ENCODE measurements around the gene LASP1NB.

Gene LASP1NB

DNA sequence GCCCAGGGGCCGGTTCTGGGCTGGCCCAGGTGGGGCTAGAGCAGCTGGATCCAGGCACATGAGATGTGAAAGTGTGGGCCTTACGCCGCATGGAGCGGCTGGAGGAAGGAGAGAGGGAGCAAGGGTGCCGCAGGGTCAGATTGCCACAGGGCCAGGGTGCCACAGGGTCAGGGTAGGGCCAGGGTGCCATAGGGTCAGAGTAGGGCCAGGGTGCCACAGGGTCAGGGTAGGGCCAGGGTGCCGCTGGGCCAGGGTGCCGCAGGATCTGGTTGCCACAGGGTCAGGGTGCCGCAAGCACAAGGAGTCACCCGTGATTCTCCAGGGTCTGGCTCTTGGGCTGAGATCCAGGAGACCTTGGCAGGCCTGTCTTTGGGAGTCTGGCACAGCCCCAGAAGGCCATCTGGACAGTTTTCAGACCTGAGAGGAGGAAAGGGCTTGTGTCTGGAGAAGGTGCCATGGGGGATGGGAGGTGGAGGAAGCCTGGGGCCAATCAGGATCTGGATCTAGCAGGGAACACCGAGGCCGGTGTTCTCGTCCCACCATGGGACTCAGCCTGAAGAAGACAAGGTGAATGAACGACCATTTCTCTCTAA is 13.1 kb upstream of the LASP1NB start:
- DNase-seq = peak; percentile 61
- Histone ChIP-seq H3K9me3 (no peaks in the 10 kb centered on the region), H3K27ac (peak overlapping the region in 4 of 8 donors; percentile 36 to 51 (median 43)), H3K4me3 (no peak overlapping the region), H3K36me3 (peaks cover 2 to 98% (median 54%) of the 10 kb centered on the region in 6 donors), H3K27me3 (replicated peaks in 1 of 7) (no peaks in the 10 kb centered on the region), H3K4me1 (peaks cover 14 to 91% (median 48%) of the 10 kb centered on the region in 6 donors)
- TF ChIP-seq POLR2AphosphoS5 (IDR thresholded peaks at IDR 0.05) = peak in 2 of 3 donors; percentile 59 to 75
- no peak for TF ChIP-seq POLR2A (IDR thresholded peaks at IDR 0.05)
- TF ChIP-seq, protein P1, sequence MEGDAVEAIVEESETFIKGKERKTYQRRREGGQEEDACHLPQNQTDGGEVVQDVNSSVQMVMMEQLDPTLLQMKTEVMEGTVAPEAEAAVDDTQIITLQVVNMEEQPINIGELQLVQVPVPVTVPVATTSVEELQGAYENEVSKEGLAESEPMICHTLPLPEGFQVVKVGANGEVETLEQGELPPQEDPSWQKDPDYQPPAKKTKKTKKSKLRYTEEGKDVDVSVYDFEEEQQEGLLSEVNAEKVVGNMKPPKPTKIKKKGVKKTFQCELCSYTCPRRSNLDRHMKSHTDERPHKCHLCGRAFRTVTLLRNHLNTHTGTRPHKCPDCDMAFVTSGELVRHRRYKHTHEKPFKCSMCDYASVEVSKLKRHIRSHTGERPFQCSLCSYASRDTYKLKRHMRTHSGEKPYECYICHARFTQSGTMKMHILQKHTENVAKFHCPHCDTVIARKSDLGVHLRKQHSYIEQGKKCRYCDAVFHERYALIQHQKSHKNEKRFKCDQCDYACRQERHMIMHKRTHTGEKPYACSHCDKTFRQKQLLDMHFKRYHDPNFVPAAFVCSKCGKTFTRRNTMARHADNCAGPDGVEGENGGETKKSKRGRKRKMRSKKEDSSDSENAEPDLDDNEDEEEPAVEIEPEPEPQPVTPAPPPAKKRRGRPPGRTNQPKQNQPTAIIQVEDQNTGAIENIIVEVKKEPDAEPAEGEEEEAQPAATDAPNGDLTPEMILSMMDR (IDR thresholded peaks at IDR 0.05 in 8 of 11, conservative IDR thresholded peaks at IDR 0.05 in 3 of 11) = no peak
- intact Hi-C loops (cut with DNase I; ENCODE audit: low total_unique reads) = no loop called here
- WGBS, 5 donors = 69 to 85% (median 79%) methylated on average over 13 of the region's 13 CpGs

DNA sequence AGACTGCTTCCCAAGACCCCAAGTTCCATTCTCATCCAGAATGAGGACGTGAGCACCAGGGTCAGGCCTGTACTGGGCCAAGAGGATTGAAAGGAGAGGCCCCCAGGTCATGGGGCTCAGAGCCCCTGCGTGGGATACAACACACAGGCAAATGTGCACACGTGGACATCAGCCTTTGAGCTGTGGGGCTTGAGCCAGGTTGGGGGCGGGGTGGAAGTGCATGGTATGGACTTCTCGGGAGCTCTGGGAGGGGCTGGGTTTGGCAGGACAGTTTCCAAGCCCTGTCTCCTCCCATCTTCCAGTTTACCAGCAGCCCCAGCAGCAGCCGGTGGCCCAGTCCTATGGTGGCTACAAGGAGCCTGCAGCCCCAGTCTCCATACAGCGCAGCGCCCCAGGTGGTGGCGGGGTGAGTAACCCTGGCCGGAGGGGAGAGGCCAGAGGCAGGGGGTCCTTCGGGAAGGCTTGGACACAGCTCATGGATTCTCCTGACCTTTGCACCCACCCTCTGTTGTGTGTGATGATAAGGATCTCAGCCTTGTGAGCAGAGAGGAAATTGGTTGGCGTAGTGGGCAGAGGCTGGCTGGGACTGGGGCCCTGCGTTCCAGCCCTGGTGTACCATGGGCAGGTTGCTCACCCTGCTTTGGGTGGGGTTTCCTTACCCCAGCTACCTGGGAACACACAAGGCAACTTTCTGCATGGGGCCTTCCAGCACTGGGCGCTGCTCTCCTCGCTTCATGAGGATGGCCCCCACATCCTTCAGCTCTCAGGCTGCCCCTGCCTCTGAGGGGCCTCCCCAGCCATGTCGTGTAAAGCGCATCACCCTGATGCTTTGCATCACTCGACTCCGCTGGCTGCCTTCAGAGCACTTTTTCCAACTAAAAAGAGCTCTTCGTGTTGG is 10.4 kb upstream of the LASP1NB start:
- 88 to 94% (median 89%) methylated on average over 14 to 20 of the region's 20 CpGs for WGBS, 5 donors
- Histone ChIP-seq H3K9me3 (no peaks in the 10 kb centered on the region), H3K4me1 (peaks cover 0 to 83% (median 31%) of the 10 kb centered on the region in 6 donors), H3K4me3 (no peak overlapping the region), H3K27ac (peak overlapping the region in 3 of 8 donors; percentile 12 to 26 (median 24)), H3K36me3 (peaks cover 2 to 99% (median 81%) of the 10 kb centered on the region in 6 donors), H3K27me3 (replicated peaks in 1 of 7) (no peaks in the 10 kb centered on the region)
- intact Hi-C loops (cut with DNase I; ENCODE audit: low total_unique reads) = no loop called here
- DNase-seq = peak; percentile 58
- TF ChIP-seq, protein P1 (IDR thresholded peaks at IDR 0.05 in 8 of 11, conservative IDR thresholded peaks at IDR 0.05 in 3 of 11) = no peak
- TF ChIP-seq POLR2AphosphoS5 (IDR thresholded peaks at IDR 0.05) (no peak), POLR2A (IDR thresholded peaks at IDR 0.05) (no peak)

DNA sequence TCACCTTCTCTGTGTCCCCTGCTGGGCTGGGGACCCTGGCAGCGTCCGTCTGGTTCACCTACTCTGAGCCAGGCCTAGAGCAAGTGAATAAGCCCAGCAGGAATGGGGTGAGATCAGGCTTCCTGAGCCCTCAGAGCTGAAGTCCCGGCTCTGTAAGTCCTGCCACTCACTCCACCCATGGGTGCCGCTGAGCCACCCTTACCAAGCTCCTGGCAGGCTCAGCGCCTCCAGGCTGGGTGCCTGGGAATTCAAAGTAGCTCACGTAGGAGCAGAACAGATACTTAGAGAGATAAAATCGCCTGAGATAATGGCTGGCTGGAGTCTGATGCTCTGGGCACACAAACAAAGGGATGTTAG is 9.8 kb upstream of the LASP1NB start:
- Histone ChIP-seq H3K36me3 (peaks cover 2 to 100% (median 85%) of the 10 kb centered on the region in 6 donors), H3K27ac (peak overlapping the region in 2 of 8 donors; percentile 12 to 24), H3K27me3 (replicated peaks in 1 of 7) (no peaks in the 10 kb centered on the region), H3K4me3 (no peak overlapping the region), H3K9me3 (no peaks in the 10 kb centered on the region), H3K4me1 (peaks cover 0 to 83% (median 35%) of the 10 kb centered on the region in 6 donors)
- peak; percentile 24 for DNase-seq
- 93 to 99% (median 95%) methylated on average over 7 of the region's 7 CpGs for WGBS, 5 donors
- TF ChIP-seq POLR2A (IDR thresholded peaks at IDR 0.05) (no peak), POLR2AphosphoS5 (IDR thresholded peaks at IDR 0.05) (no peak)
- TF ChIP-seq, protein P1 (IDR thresholded peaks at IDR 0.05 in 8 of 11, conservative IDR thresholded peaks at IDR 0.05 in 3 of 11) = no peak
- intact Hi-C loops (cut with DNase I; ENCODE audit: low total_unique reads) = no loop called here

DNA sequence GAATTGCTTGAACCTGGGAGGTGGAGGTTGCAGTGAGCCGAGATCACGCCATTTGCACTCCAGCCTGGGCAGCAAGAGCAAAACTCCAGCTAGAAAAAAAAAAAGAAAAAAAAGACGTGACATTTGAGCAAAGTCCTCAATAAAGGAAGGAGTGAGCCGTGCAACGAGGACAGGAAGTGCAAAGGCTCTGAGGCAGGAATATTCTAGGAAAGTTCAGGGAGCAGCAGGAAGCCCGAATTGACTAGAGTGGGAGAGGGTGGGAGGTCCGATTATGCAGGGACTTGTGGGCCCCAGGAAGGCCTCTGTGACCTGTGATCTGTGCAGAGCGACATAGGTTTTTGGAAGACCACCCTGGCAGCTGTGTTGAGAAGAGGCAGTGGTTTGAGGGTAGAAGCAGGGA is 8.6 kb upstream of the LASP1NB start:
- H3K4me3 ChIP-seq = no peak overlapping the region
- H3K27ac ChIP-seq = peak overlapping the region in 2 of 8 donors; percentile 11 to 12
- H3K9me3 ChIP-seq = no peaks in the 10 kb centered on the region
- TF ChIP-seq, protein P1 (IDR thresholded peaks at IDR 0.05 in 8 of 11, conservative IDR thresholded peaks at IDR 0.05 in 3 of 11) = no peak
- no peak for TF ChIP-seq POLR2AphosphoS5 (IDR thresholded peaks at IDR 0.05)
- TF ChIP-seq POLR2A (IDR thresholded peaks at IDR 0.05) = no peak
- peak; percentile 23 for DNase-seq
- H3K27me3 ChIP-seq (replicated peaks in 1 of 7) = no peaks in the 10 kb centered on the region
- intact Hi-C loops (cut with DNase I; ENCODE audit: low total_unique reads) = no loop called here
- H3K4me1 ChIP-seq = peaks cover 0 to 83% (median 36%) of the 10 kb centered on the region in 6 donors
- WGBS, 5 donors = 70 to 79% (median 72%) methylated on average over 8 of the region's 8 CpGs
- H3K36me3 ChIP-seq = peaks cover 2 to 98% (median 81%) of the 10 kb centered on the region in 6 donors
